ENCODE data around the gene ERBB4.

GRCh38 chr2:211611621-211612020 is 927.0 kb downstream of the ERBB4 start:
- TF ChIP-seq RARB (CRISPR knock-in tag; IDR thresholded peaks at IDR 0.05) (no peak), PATZ1 (CRISPR knock-in tag; IDR thresholded peaks at IDR 0.05; ENCODE audit: borderline replicate concordance) (no peak), BACH2 (CRISPR knock-in tag; IDR thresholded peaks at IDR 0.05; ENCODE audit: borderline replicate concordance) (no peak)

Measured in SK-N-SH treated with all-trans-retinoic acid at 6 μM for 48 hours (cell line).